NCI-H1105 treated with DMSO at 0.1 percent for 48 hours (cell line): Measurements from ENCODE around the gene OXT.
"Not testable (repeated sequence)": the region's sequence is repeated elsewhere in the genome, so short reads cannot be mapped to it uniquely, and the experiment has no call there.

Experiments used
- DNase-seq: peaks from one replicate; lab custom pipeline; 2025; lab: John Stamatoyannopoulos, UW

Gene OXT

DNA sequence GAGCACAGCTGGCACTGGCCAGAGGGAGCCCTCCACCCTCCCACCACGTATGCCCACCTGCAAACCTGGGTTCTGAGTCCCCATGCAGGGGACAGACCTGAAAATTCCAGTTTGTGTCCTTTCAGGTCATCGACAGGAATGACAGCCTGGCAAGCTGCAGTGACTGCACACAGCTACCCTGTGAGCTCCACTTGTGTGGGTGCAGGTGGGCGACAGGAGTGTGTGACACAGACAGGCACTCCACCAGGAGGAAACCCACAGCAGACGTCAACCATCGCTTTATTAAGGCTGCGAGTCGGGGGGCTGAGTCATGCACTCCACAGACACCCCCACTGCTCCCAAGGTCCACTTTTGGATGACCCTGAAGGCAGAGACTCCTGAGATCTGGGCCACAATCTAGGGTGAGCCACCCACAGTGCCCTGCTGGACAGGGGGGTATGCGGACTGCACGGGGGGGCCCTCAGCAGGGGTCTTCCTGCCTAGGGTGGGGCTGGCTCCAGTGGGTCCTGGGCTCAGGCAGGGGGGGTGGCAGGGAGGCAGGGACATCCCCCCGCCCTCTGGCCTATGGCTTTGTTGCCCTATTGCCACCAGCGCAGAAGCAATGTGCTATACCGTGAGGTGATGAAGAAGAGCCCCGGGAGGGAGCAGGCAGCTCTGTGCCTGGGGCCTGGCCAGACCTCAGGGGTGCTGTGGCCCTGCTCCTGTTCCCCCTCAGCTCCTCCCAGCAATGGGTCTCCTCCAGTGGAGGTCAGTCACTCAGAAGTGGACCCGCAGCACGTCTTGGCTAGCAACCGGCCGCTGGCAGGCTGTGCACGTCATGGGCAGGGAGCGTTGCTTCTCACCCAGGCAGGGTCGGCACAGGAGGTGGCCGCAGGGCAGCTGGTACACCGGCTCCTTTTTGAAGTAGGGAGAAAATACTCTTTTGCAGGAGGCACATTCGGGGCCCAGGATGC is 38.2 kb downstream of the OXT start:
- DNase-seq, result no peak

GRCh38 chr20:3111507-3111906 is 40.1 kb downstream of the OXT start:
- DNase-seq, result no peak

GRCh38 chr20:3111995-3112394 is 40.6 kb downstream of the OXT start:
- no peak for DNase-seq

GRCh38 chr20:3115190-3116107 is 44.0 kb downstream of the OXT start:
- DNase-seq, result no peak

DNA sequence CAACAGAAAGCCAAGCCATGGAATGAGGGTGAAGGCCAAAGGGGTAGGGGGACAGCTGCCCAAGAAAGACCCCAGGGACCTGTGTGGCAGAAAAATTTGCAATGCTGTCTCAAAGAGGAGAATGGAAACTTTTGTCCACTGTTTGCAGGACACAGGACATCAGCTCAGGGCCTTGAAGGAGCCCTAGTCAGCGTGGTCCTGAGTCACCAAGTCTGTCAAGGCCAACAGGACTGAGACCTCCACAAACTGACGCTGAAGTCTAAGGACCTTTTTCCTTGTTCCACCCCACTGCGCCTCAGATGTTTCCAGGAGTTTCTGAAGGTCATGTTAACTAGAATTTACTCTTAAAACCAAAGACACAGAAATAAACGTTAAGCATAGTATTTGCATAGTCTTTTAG is 44.9 kb downstream of the OXT start:
- DNase-seq, result no peak

GRCh38 chr20:3117839-3118379 is 46.5 kb downstream of the OXT start:
- not testable (repeated sequence) for DNase-seq

- no peak for DNase-seq
Measured at GRCh38 chr20:3119044-3119443, 47.6 kb downstream of the OXT start.

GRCh38 chr20:3121271-3121911 is 50.0 kb downstream of the OXT start:
- DNase-seq, result no peak
